Measurements from ENCODE around the gene GGA1.

DNA sequence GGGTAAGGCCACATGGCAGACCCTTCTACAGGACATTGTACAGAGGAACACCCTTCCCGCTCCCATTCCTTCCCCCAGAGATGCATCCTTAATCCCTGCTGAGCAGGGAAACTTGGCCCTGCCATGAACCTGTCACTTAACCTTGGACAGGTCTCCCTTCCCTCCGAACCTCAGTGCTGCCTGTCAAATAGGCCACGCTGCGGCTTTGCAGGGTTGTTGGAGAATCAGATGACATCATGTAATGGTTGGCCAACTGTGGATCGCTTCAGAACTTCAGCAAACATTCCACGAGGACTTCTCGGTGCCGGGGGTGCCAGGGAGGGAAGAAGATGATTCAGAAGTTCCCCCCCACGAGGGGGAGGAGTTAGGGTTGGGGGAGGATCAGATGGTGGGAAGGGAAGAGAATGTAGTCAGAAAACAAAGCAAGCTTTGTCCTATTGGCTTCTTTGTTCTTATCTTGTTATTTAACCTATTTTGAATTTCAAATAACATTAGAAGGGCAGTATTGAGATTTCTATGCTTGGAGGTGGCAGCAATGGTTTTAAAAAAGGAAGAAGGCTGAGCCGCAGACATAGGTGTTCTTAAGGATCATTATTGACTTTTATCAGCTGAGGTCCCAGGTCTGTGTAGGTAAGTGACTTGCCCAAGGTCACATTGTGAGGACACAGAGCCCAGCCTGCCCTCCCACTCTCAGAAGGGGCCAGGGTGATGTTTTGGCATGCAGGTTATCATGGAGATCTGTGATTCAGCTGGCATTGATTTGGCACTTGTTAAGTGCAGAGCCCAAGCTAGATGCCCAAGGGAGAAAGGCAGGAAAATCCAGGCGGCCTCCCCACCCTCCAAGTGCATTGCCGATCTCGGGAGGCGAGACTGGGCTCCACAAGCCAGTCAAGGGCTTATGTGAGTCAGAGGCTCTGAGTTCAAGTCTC is 45.2 kb upstream of the GGA1 start:
- TF ChIP-seq CTCF (IDR thresholded peaks at IDR 0.05; ENCODE audit: low read depth, low read length) (no peak), POLR2A (IDR thresholded peaks at IDR 0.05; ENCODE audit: extremely low read depth, insufficient read length) (no peak), MAX (IDR thresholded peaks at IDR 0.05; ENCODE audit: low read depth, low read length) (no peak), MYC (IDR thresholded peaks at IDR 0.05; ENCODE audit: low read depth, low read length) (no peak)
